IPS-18a (cell line): ENCODE results near the gene COPZ2.
"Not testable (repeated sequence)": the region's sequence is repeated elsewhere in the genome, so short reads cannot be mapped to it uniquely, and the experiment has no call there.

Source experiments
- H3K27ac ChIP-seq: one replicate; pipeline ENCODE4 v1.5.1; 2013; ENCODE audit warnings: low read length
- H3K27me3 ChIP-seq: one replicate; pipeline ENCODE4 v1.6.1; 2013; ENCODE audit warnings: mild to moderate bottlenecking, low read length; ENCODE audit not compliant: control insufficient read depth, insufficient read depth
- H3K36me3 ChIP-seq: one replicate; pipeline ENCODE4 v1.6.1; 2013; ENCODE audit warnings: low read depth, low read length; ENCODE audit not compliant: control insufficient read depth
- H3K4me1 ChIP-seq: one replicate; pipeline ENCODE4 v1.6.1; 2013; ENCODE audit warnings: low read depth, low read length; ENCODE audit not compliant: control insufficient read depth
- H3K4me3 ChIP-seq: one replicate; pipeline ENCODE4 v1.5.1; 2013; ENCODE audit warnings: low read length
- H3K9ac ChIP-seq: one replicate; pipeline ENCODE4 v1.6.1; 2013; ENCODE audit warnings: mild to moderate bottlenecking, low read length, moderate library complexity
- H3K9me3 ChIP-seq: one replicate; pipeline ENCODE4 v1.6.1; 2013; ENCODE audit warnings: low read depth, low read length; ENCODE audit not compliant: control insufficient read depth

COPZ2 gene

DNA sequence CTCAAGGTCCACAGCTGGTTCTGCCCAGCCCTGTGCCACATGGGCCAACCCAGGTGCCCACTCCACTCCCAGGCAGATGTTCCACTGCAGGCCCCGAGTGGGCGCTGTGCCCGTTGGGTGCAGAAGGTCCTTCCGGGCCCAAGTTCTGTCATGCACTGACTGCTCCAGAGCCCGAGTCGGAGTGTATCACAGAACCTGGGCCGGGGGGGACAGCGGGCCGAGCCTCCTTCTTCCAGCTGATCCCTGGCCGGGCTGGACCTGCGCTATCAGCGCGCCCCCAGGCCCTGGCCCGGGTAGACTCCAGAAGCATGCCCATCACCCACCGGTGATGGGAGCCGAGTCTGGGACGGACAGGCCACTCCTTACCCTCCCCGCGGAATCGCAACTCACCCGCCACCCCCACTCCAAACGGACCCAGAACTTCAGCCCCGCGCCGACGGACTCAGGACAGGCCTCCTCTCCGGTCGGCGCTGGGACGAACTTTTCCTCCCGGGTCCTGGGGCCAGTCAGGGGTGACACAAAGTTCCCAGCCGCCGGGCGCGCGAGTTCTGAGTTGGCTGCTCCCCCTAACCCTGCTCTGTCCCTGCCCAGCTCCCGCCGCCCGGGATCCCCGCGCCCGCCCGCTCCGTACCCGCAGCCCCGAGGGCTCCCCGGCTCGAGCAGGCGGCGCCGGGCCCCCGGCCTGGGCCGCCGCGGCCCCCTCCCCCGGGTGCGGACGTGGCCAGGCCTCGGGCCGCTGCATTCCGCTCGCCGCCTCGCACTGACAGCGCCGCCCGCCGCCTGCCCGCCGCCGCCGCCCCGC lies at the start of gene COPZ2:
Gene COPZ2 (minus strand): TSS at position 762 of the 802 bp plus-strand sequence. CDS start 20 bp downstream, at position 742.
- Histone ChIP-seq H3K27ac (no peak within 1 kb of the TSS), H3K9me3 (no peaks in the 10 kb centered on the region), H3K27me3 (peaks cover 32% of the 10 kb centered on the region), H3K4me1 (no peaks in the 10 kb centered on the region), H3K36me3 (no peaks in the 10 kb centered on the region), H3K9ac (no peak within 1 kb of the TSS), H3K4me3 (peak within 1 kb of the TSS; percentile 59)

- no peaks in the 10 kb centered on the region for H3K9me3 ChIP-seq
- H3K27me3 ChIP-seq = no peaks in the 10 kb centered on the region
- no peak overlapping the region for H3K4me3 ChIP-seq
- H3K27ac ChIP-seq = no peak overlapping the region
- no peak overlapping the region for H3K9ac ChIP-seq
- H3K36me3 ChIP-seq = no peaks in the 10 kb centered on the region
- no peaks in the 10 kb centered on the region for H3K4me1 ChIP-seq
Observed at GRCh38 chr17:48084932-48085331, 47.3 kb upstream of the COPZ2 start.

GRCh38 chr17:48081858-48082257 lies 44.3 kb upstream of the COPZ2 start:
- Histone ChIP-seq H3K9ac (no peak overlapping the region), H3K4me1 (no peaks in the 10 kb centered on the region), H3K36me3 (peaks cover 1% of the 10 kb centered on the region), H3K27me3 (no peaks in the 10 kb centered on the region), H3K9me3 (no peaks in the 10 kb centered on the region), H3K27ac (no peak overlapping the region), H3K4me3 (no peak overlapping the region)

DNA sequence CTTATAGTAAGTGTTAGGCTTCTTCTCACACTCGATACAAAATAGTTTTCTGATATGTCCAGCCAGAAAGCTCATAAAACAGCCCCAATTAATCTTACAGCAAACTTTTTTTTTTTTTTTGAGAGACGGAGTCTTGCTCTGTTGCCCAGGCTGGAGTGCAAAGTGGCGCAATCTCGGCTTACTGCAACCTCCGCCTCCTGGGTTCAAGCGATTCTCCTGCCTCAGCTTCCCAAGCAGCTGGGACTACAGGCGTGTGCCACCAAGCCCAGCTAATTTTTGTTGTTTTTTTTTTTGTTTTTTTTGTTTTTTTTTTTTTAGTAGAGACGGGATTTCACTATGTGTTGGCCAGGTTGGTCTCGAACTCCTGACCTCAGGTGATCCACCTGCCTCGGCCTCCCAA lies 39.6 kb upstream of the COPZ2 start:
- H3K4me3 ChIP-seq, H3K4me1 ChIP-seq, H3K27me3 ChIP-seq, H3K9ac ChIP-seq, H3K27ac ChIP-seq, H3K9me3 ChIP-seq: not testable (repeated sequence)
- H3K36me3 ChIP-seq = peaks cover 40% of the 10 kb centered on the region

- H3K27me3 ChIP-seq = no peaks in the 10 kb centered on the region
- H3K4me3 ChIP-seq = no peak overlapping the region
- peaks cover 60% of the 10 kb centered on the region for H3K36me3 ChIP-seq
- no peaks in the 10 kb centered on the region for H3K9me3 ChIP-seq
- no peak overlapping the region for H3K27ac ChIP-seq
- H3K9ac ChIP-seq = no peak overlapping the region
- H3K4me1 ChIP-seq = no peaks in the 10 kb centered on the region
Observed at GRCh38 chr17:48074322-48075081, 36.9 kb upstream of the COPZ2 start.

DNA sequence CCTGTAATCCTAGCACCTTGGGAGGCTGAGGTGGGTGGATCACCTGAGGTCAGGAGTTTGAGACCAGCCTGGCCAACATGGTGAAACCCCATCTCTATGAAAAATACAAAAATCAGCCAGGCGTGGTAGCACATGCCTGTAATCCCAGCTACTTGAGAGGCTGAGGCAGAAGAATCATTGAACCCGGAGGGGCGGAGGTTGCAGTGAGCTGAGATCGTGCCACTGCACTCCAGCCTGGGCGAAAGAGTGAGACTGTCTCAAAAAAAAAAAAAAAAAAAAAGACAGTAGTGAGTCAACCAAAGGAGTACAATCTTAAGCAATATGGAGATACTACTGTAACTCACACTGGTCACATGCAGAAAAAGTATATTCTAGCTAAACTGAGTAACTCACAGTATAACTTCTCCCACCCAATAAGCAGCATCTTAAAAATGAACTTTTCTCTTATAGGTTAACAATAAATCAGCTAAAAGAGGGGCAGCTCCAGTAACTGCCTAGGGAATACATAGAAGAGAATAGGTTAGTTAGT lies 36.0 kb upstream of the COPZ2 start:
- not testable (repeated sequence) for H3K4me3 ChIP-seq, H3K4me1 ChIP-seq, H3K27ac ChIP-seq, H3K9ac ChIP-seq, H3K9me3 ChIP-seq, H3K27me3 ChIP-seq
- H3K36me3 ChIP-seq = peaks cover 64% of the 10 kb centered on the region

- H3K9me3 ChIP-seq, H3K4me3 ChIP-seq, H3K27ac ChIP-seq, H3K4me1 ChIP-seq, H3K27me3 ChIP-seq, H3K9ac ChIP-seq: not testable (repeated sequence)
- peaks cover 70% of the 10 kb centered on the region for H3K36me3 ChIP-seq
Observed at GRCh38 chr17:48072811-48073210, 35.2 kb upstream of the COPZ2 start.

GRCh38 chr17:48071654-48072053 lies 34.1 kb upstream of the COPZ2 start:
- Histone ChIP-seq H3K36me3 (peaks cover 75% of the 10 kb centered on the region), H3K27ac (no peak overlapping the region), H3K27me3 (no peaks in the 10 kb centered on the region), H3K9me3 (no peaks in the 10 kb centered on the region), H3K4me3 (no peak overlapping the region), H3K4me1 (peaks cover under 1% of the 10 kb centered on the region), H3K9ac (no peak overlapping the region)

- Histone ChIP-seq H3K4me1 (peaks cover 7% of the 10 kb centered on the region), H3K9me3 (no peaks in the 10 kb centered on the region), H3K4me3 (no peak overlapping the region), H3K27me3 (no peaks in the 10 kb centered on the region), H3K36me3 (peaks cover 70% of the 10 kb centered on the region), H3K9ac (no peak overlapping the region), H3K27ac (no peak overlapping the region)
Observed at GRCh38 chr17:48070195-48070594, 32.6 kb upstream of the COPZ2 start.

- H3K4me1 ChIP-seq = peaks cover 7% of the 10 kb centered on the region
- H3K9ac ChIP-seq = no peak overlapping the region
- H3K36me3 ChIP-seq = peaks cover 67% of the 10 kb centered on the region
- no peak overlapping the region for H3K27ac ChIP-seq
- no peaks in the 10 kb centered on the region for H3K27me3 ChIP-seq
- no peak overlapping the region for H3K4me3 ChIP-seq
- no peaks in the 10 kb centered on the region for H3K9me3 ChIP-seq
Observed at GRCh38 chr17:48068491-48068961, 30.9 kb upstream of the COPZ2 start.

DNA sequence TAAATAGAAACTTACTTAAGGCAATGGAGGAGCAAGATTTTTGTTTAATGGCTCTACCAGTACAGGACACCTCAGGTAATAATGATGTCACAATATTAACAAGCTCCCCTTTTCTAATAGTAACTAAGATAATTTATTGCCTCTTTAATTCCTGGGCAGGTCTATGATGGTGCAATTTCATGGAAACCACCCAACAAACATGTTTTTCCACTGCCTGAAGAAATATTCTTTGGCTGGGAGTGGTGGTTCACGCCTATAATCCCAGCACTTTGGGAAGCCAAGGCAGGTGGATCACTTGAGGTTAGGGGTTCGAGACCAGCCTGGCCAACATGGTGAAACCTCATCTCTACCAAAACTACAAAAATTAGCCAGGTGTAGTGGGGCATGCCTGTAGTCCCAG lies 30.2 kb upstream of the COPZ2 start:
- not testable (repeated sequence) for H3K4me1 ChIP-seq, H3K27ac ChIP-seq, H3K9ac ChIP-seq, H3K4me3 ChIP-seq, H3K27me3 ChIP-seq, H3K9me3 ChIP-seq
- peaks cover 68% of the 10 kb centered on the region for H3K36me3 ChIP-seq
